Neural cell (in vitro differentiated cells): ENCODE results near the gene ZNF500. TPM values are rescaled to one million over a fixed set of nuclear protein-coding genes. Genes with fewer than 3 reads are reported as not detected.
"Not testable (repeated sequence)": the region's sequence is repeated elsewhere in the genome, so short reads cannot be mapped to it uniquely, and the experiment has no call there.

Experiments
- H2AFZ ChIP-seq: fragments of 200-600, 300-800 bp; sonication (generic), shearing (Covaris generic); 2 replicates; pipeline ENCODE4 v1.6.0; 2014; ENCODE audit warnings: low read depth, mild to moderate bottlenecking, antibody characterized with exemption, low read length, moderate library complexity
- H3F3A ChIP-seq: fragments of 200-600 bp; shearing (Covaris generic); 2 replicates; pipeline ENCODE4 v1.6.1; 2016; ENCODE audit warnings: mild to moderate bottlenecking, moderate library complexity, mixed read lengths, antibody characterized with exemption, low read length; ENCODE audit not compliant: insufficient read depth, poor library complexity, severe bottlenecking
- H3K27ac ChIP-seq: fragments of 200-600, 300-800 bp; sonication (generic), shearing (Covaris generic); 2 replicates; pipeline ENCODE4 v1.5.1; 2014; ENCODE audit warnings: mild to moderate bottlenecking, low read length, moderate library complexity
- H3K27me3 ChIP-seq: fragments of 300-800, 200-600 bp; sonication (generic), shearing (Covaris generic); 2 replicates; pipeline ENCODE4 v1.6.0; 2014; ENCODE audit warnings: mild to moderate bottlenecking, low read depth, low read length, moderate library complexity; ENCODE audit not compliant: insufficient read depth
- H3K36me3 ChIP-seq: fragments of 300-800, 200-600 bp; sonication (generic), shearing (Covaris generic); 2 replicates; pipeline ENCODE4 v1.5.1; 2014; ENCODE audit warnings: mild to moderate bottlenecking, antibody characterized with exemption, low read length, moderate library complexity; ENCODE audit not compliant: insufficient read depth
- H3K4me2 ChIP-seq: fragments of 300-800, 200-600 bp; sonication (generic), shearing (Covaris generic); 2 replicates; pipeline ENCODE4 v1.6.0; 2014; ENCODE audit warnings: mild to moderate bottlenecking, low read length
- H3K4me3 ChIP-seq: fragments of 300-800, 200-600 bp; sonication (generic), shearing (Covaris generic); 2 replicates; pipeline ENCODE4 v1.5.1; 2014; ENCODE audit warnings: mild to moderate bottlenecking, low read length, moderate library complexity
- H3K79me2 ChIP-seq: fragments of 200-600 bp; shearing (Covaris generic); replicated peaks from 2 replicates; pipeline ENCODE4 v1.6.0; 2014; ENCODE audit warnings: mild to moderate bottlenecking, low read length, moderate library complexity; ENCODE audit not compliant: insufficient read depth
- H3K9ac ChIP-seq: fragments of 300-800, 200-600 bp; sonication (generic), shearing (Covaris generic); 2 replicates; pipeline ENCODE4 v1.6.1; 2016; ENCODE audit warnings: mild to moderate bottlenecking, low read length, mixed read lengths
- H3K9me2 ChIP-seq: fragments of 200-600 bp; shearing (Covaris generic); 2 replicates; pipeline ENCODE4 v1.6.1; 2016; ENCODE audit warnings: mild to moderate bottlenecking, low read length, mixed read lengths; ENCODE audit not compliant: insufficient read depth
- H3K9me3 ChIP-seq: fragments of 200-600, 300-800 bp; sonication (generic), shearing (Covaris generic); 2 replicates; pipeline ENCODE4 v1.6.1; 2016; ENCODE audit warnings: mild to moderate bottlenecking, mixed run types, low read length, moderate library complexity, mixed read lengths
- H4K20me1 ChIP-seq: fragments of 200-600 bp; shearing (Covaris generic); 2 replicates; pipeline ENCODE4 v1.6.1; 2016; ENCODE audit warnings: mild to moderate bottlenecking, mixed run types; ENCODE audit not compliant: insufficient read depth
- EP300 ChIP-seq: fragments of 450-650 bp; conservative IDR thresholded peaks from 2 replicates; pipeline ENCODE4 v1.6.1; 2014; ENCODE audit warnings: antibody characterized with exemption, mild to moderate bottlenecking, moderate library complexity; ENCODE audit not compliant: poor library complexity, severe bottlenecking
- EZH2 ChIP-seq: fragments of 200-600, 300-800 bp; shearing (Covaris generic), sonication (generic); IDR thresholded peaks from 2 replicates; pipeline ENCODE4 v1.6.1; 2014; ENCODE audit warnings: antibody characterized with exemption, low read length, borderline replicate concordance, mild to moderate bottlenecking; ENCODE audit not compliant: insufficient read depth, poor library complexity, severe bottlenecking
- MXI1 ChIP-seq: fragments of 450-650 bp; conservative IDR thresholded peaks from 2 replicates; pipeline ENCODE4 v1.6.1; 2014; ENCODE audit warnings: antibody characterized with exemption, mild to moderate bottlenecking; ENCODE audit not compliant: poor library complexity, severe bottlenecking
- POLR2AphosphoS5 ChIP-seq: IDR thresholded peaks from 2 replicates; pipeline ENCODE4 v1.6.1; 2012
- RAD21 ChIP-seq: fragments of 450-650 bp; conservative IDR thresholded peaks from 2 replicates; pipeline ENCODE4 v1.6.1; 2014; ENCODE audit warnings: antibody characterized with exemption, mild to moderate bottlenecking, moderate library complexity
- SMC3 ChIP-seq: fragments of 450-650 bp; conservative IDR thresholded peaks from 2 replicates; pipeline ENCODE4 v1.6.1; 2014; ENCODE audit warnings: antibody characterized with exemption, mild to moderate bottlenecking, moderate library complexity; ENCODE audit not compliant: poor library complexity
- TAF1 ChIP-seq: IDR thresholded peaks from 2 replicates; pipeline ENCODE4 v1.6.1; 2012; ENCODE audit warnings: low read depth
- polyA plus RNA-seq: library from polyadenylated mRNA; depleted of rRNA; stranded (reverse); fragments of >200 nt; gene quantifications from 2 replicates; pipeline ENCODE4 v1.2.3, GENCODE V29; 2014
- TF ChIP-seq, protein P1 (sequence below): IDR thresholded peaks from 2 replicates; pipeline ENCODE4 v1.6.1; 2012; ENCODE audit warnings: borderline replicate concordance
- TF ChIP-seq, protein P2 (sequence below): fragments of 450-650 bp; IDR thresholded peaks from 2 replicates; pipeline ENCODE4 v1.5.1; 2014; ENCODE audit warnings: antibody characterized with exemption, mild to moderate bottlenecking, moderate library complexity; ENCODE audit not compliant: poor library complexity, severe bottlenecking

ZNF500 gene
- polyA plus RNA-seq, 1 donor from 2014 or later = 16.0 TPM

DNA sequence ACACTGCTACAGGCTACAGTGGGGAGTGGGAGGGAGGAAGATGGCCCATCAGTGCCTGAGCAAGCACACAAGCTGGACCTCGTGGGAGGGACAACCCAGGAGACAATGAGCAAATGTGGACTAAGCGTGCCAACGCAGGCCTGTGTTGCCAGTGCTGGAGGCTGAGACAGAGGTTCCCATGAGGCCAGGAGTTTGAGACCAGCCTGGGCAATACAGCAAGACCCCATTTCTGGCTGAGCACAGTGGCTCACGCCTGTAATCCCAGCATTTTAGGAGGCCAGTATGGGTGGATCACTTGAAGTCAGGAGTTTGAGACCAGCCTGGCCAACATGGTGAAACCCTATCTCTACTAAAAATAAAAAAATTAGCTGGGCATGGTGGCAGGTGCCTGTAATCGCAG, 28.6 kb downstream of the ZNF500 start:
- H3K9me3 ChIP-seq, H3K4me3 ChIP-seq, H2AFZ ChIP-seq, H3F3A ChIP-seq, H3K27ac ChIP-seq, H3K27me3 ChIP-seq, H4K20me1 ChIP-seq, H3K79me2 ChIP-seq, H3K4me2 ChIP-seq, H3K36me3 ChIP-seq, H3K9ac ChIP-seq, H3K9me2 ChIP-seq: not testable (repeated sequence)

DNA sequence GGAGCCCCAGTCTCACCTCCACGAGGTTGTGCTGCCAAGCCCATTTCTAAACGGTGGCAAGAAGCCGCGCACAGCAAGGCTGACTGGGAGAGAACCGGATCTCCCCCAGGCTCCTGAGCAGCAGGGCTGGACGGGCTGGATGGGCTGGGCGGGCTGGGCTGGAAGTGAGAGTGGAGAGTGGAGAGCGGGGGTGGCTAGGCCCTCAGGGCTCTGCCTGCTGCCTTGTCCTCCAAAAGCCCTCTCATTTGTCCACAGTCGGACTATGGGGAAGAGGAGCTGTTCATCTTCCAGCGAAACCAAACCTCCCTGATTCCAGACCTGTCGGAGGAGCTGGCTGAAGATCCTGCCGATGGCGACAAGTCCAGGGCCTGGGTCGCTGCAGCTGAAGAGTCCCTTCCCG, 29.4 kb downstream of the ZNF500 start:
- H3K79me2 ChIP-seq = peaks cover 9% of the 10 kb centered on the region
- TF ChIP-seq POLR2AphosphoS5 (no peak), EP300 (no peak), MXI1 (no peak), SMC3 (no peak), TAF1 (no peak), EZH2 (no peak), RAD21 (no peak)
- TF ChIP-seq, protein P1, sequence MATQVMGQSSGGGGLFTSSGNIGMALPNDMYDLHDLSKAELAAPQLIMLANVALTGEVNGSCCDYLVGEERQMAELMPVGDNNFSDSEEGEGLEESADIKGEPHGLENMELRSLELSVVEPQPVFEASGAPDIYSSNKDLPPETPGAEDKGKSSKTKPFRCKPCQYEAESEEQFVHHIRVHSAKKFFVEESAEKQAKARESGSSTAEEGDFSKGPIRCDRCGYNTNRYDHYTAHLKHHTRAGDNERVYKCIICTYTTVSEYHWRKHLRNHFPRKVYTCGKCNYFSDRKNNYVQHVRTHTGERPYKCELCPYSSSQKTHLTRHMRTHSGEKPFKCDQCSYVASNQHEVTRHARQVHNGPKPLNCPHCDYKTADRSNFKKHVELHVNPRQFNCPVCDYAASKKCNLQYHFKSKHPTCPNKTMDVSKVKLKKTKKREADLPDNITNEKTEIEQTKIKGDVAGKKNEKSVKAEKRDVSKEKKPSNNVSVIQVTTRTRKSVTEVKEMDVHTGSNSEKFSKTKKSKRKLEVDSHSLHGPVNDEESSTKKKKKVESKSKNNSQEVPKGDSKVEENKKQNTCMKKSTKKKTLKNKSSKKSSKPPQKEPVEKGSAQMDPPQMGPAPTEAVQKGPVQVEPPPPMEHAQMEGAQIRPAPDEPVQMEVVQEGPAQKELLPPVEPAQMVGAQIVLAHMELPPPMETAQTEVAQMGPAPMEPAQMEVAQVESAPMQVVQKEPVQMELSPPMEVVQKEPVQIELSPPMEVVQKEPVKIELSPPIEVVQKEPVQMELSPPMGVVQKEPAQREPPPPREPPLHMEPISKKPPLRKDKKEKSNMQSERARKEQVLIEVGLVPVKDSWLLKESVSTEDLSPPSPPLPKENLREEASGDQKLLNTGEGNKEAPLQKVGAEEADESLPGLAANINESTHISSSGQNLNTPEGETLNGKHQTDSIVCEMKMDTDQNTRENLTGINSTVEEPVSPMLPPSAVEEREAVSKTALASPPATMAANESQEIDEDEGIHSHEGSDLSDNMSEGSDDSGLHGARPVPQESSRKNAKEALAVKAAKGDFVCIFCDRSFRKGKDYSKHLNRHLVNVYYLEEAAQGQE = no peak
- TF ChIP-seq, protein P2, sequence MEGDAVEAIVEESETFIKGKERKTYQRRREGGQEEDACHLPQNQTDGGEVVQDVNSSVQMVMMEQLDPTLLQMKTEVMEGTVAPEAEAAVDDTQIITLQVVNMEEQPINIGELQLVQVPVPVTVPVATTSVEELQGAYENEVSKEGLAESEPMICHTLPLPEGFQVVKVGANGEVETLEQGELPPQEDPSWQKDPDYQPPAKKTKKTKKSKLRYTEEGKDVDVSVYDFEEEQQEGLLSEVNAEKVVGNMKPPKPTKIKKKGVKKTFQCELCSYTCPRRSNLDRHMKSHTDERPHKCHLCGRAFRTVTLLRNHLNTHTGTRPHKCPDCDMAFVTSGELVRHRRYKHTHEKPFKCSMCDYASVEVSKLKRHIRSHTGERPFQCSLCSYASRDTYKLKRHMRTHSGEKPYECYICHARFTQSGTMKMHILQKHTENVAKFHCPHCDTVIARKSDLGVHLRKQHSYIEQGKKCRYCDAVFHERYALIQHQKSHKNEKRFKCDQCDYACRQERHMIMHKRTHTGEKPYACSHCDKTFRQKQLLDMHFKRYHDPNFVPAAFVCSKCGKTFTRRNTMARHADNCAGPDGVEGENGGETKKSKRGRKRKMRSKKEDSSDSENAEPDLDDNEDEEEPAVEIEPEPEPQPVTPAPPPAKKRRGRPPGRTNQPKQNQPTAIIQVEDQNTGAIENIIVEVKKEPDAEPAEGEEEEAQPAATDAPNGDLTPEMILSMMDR = no peak
- H3K9me2 ChIP-seq = no peaks in the 10 kb centered on the region
- no peaks in the 10 kb centered on the region for H3K36me3 ChIP-seq
- no peaks in the 10 kb centered on the region for H3K9me3 ChIP-seq
- no peak overlapping the region for H3K27ac ChIP-seq
- H2AFZ ChIP-seq = no peak overlapping the region
- H3K9ac ChIP-seq = no peak overlapping the region
- no peaks in the 10 kb centered on the region for H3K27me3 ChIP-seq
- no peak overlapping the region for H3K4me2 ChIP-seq
- no peak overlapping the region for H3K4me3 ChIP-seq
- H3F3A ChIP-seq = no peaks in the 10 kb centered on the region
- H4K20me1 ChIP-seq = no peaks in the 10 kb centered on the region

DNA sequence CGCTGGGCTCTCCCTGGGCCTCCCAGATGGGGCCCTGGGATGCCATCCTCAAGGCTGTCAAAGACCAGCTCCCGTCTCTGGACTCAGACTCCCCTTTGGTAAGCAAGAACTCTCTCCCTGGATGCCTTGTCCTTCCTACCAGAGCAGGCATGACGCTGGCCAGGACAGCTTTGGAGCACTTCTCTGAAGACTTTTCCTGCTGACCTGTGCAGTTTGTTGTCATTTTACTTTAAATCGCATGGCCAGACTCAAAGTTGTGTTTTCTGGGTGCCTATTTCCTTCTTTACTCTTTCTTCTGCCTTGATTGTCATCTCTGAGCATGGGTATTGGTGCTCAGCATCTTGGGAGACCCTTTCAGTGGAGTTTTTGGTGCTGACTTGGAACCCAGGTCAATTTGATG, 30.4 kb downstream of the ZNF500 start:
- Histone ChIP-seq H3K4me3 (no peak overlapping the region), H3K9me3 (no peaks in the 10 kb centered on the region), H3K9ac (no peak overlapping the region), H3K27ac (no peak overlapping the region), H3K36me3 (no peaks in the 10 kb centered on the region), H4K20me1 (no peaks in the 10 kb centered on the region), H3K4me2 (no peak overlapping the region), H2AFZ (no peak overlapping the region), H3F3A (no peaks in the 10 kb centered on the region), H3K9me2 (no peaks in the 10 kb centered on the region), H3K79me2 (peaks cover 14% of the 10 kb centered on the region), H3K27me3 (no peaks in the 10 kb centered on the region)
- TF ChIP-seq EP300 (no peak), EZH2 (no peak), MXI1 (no peak), POLR2AphosphoS5 (no peak), TAF1 (no peak), RAD21 (no peak), SMC3 (no peak)
- TF ChIP-seq, protein P1 = no peak
- TF ChIP-seq, protein P2 = no peak
